Stimulated activated naive CD4-positive, alpha-beta T cell treated with Interleukin-2 at 50 U/mL for 16 hours (primary cell): ENCODE results near the gene RAB3IP.
"Not testable (repeated sequence)": the region's sequence is repeated elsewhere in the genome, so short reads cannot be mapped to it uniquely, and the experiment has no call there.

Experiments used
- DNase-seq: peaks from one replicate; lab custom pipeline; 2025; lab: John Stamatoyannopoulos, UW

The RAB3IP gene

GRCh38 chr12:69835081-69835480, 96.4 kb downstream of the RAB3IP start:
- no peak for DNase-seq

- DNase-seq: no peak
Observed at GRCh38 chr12:69836015-69836414, 97.4 kb downstream of the RAB3IP start.

DNA sequence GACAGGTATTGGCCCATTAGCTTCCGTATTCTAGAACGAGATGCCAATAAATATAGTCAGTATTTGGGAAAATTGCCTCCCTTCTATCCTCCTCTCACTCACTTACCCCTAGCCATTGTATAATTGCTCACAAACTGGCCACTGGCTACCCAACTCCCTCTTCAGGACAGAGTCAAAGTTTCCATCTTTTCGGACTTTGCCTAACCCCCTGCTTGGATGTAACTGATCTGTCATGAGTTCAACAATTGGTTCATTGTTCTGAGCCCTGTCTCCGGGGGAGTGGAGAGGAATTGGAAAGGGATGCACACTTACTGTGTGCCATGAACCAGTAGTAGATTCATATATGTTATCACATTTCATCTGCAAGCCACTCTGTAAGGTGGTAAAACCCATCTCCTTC, 98.5 kb downstream of the RAB3IP start:
- no peak for DNase-seq

DNA sequence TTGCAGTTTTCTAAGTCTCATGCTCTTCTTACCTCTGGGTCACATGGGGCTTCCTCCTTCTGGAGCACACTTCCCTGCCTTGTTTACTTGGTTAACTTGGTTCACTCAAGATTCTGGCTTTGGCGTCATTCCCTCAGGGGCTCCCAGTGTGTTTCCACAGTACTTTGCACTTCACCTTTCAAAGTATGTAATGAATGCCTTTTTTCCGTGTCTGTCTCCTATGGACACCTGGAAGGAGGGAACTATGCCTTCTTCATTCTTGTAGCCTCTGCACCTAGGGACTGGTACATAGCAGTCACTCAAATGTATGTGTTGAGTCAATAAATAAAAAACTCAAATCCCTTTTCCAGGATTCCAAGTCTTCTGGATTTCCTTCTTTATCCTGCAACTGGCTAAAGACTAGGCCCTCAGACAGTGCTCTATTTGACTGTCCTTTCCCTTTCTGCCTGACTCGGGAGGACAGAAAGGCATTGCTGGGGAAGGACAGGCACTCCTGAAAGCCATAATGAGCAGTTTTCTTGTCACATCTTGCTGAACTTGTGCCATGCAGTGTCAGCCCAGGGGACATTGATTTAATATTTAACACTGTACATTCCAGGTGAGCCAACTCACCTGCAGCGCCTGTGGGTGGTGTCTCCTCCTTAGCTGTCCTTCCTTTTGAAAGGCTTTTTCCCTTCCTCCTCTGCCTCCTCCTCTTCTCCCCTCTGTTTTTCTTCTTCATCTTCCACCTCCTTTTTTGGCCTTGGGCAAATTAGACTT, 99.2 kb downstream of the RAB3IP start:
- DNase-seq: no peak

DNA sequence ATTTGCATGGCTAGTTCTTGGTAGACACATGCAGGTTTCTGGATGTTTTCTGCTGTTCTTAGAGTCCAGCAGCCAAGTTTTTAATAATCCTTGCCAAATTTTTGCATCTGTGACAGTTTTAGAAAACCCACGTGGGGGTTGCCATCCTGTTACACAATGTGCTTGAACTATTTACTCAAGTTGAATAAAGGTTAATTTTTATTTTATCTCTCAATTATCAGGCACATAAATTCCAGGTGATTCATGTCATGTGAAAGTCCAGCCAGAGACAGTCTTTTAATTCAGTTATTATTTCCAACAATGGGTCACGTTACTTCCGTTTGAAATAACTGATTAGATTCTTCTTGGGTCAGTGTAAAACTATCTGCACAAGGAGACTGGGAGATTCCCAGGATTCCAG, 102.1 kb downstream of the RAB3IP start:
- DNase-seq: no peak

- no peak for DNase-seq
Observed at GRCh38 chr12:69843608-69844007, 104.9 kb downstream of the RAB3IP start.

DNA sequence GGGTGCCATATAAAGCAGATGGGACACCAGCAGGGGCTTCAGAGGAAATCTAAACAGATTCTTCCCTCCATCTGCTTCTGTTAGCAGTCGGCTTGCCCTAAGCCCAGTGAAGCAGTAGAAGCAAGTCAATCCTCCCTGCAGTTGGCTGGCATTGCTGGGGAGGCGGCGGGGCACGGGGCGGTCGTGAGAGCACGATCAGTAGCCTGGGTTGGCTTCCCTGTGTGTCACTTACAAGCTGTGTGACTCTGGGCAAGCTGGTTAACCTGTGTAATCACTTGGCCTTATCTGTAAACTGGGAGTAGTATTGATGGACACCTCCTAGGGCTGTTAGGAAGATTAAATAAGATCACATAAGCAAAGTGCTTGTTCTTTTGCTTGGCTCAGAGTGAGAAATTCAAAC, 105.8 kb downstream of the RAB3IP start:
- DNase-seq: no peak

DNA sequence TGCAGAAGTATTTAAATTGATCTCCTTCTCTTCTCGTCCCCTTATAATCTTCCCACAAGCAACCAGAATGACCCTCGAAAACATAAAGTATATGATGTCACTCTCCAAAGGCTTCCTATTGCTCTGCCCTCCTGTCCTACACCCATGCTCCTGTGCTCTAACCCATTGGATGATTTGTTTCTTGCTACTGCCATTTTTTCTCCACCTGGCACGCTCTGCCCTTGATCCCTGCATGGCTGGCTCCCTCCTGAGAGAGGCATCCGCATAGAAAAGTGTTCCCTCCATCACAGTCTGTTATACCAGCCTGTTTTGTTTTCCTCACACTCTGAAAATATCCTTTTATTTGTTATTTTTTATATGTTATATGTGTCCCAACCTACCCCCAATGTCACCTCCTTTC, 106.2 kb downstream of the RAB3IP start:
- no peak for DNase-seq

GRCh38 chr12:69846976-69847375, 108.3 kb downstream of the RAB3IP start:
- no peak for DNase-seq

DNA sequence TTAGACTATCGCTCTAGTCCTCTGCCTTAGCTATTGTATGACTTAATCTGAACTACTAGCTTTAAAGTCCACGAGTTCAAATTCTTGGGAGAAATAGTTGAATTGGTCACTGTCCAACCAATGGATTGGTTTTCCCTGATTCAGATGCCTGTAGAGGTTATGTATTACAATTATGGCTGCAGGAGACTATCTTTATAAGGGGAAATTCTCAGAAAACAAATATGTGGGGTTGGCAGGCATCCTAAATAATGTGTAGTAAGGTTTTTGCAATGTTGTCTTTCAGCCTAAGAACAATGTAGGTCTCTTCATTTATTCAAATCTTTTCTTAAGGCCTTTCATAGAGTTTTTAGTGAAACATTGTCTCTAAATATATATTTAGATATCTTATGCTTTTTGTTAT, 113.3 kb downstream of the RAB3IP start:
- DNase-seq: no peak

DNA sequence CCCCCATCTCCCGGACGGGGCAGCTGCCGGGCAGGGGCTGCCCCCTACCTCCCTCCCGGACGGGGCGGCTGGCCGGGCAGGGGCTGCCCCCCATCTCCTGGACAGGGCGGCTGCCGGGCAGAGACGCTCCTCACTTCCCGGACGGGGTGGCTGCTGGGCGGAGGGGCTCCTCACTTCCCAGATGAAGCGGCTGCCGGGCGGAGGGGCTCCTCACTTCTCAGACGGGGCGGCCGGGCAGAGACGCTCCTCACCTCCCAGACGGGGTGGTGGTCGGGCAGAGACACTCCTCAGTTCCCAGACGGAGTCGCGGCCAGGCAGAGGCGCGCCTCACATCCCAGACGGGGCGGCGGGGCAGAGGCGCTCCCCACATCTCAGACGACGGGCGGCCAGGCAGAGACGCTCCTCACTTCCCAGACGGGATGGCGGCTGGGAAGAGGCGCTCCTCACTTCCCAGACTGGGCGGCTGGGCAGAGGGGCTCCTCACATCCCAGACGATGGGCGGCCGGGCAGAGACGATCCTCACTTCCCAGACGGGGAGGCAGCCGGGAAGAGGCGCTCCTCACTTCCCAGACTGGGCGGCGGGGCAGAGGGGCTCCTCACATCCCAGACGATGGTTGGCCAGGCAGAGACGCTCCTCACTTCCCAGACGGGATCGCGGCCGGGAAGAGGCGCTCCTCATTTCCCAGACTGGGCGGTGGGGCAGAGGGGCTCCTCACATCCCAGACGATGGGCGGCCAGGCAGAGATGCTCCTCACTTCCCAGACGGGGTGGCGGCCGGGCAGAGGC, 114.7 kb downstream of the RAB3IP start:
- not testable (repeated sequence) for DNase-seq

GRCh38 chr12:69866698-69867097, 128.0 kb downstream of the RAB3IP start:
- no peak for DNase-seq

GRCh38 chr12:69868695-69869094, 130.0 kb downstream of the RAB3IP start:
- no peak for DNase-seq

DNA sequence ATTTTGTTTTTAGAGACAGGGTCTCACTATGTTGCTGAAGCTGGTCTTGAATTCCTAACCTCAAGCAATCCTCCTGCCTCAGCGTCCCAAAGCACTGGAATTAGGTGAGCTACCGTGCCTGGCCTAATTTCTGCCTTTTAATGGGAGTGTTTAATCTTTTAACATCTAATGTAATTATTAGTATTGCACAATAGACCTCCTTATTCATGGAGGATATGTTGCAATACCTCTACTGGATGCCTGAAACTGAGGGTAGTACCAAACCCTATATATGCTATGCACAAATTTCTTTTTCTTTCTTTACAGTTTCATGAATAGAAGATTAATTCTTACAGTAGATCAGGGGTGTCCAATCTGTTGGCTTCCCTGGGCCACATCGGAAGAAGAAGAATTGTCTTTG, 134.1 kb downstream of the RAB3IP start:
- no peak for DNase-seq
